NCI-H526 (cell line): ENCODE measurements around the gene TGFB2.

Source experiments
- DNase-seq, 2 experiments: peaks; one replicate each; lab custom pipeline; 2025; lab: John Stamatoyannopoulos, UW

The TGFB2 gene

GRCh38 chr1:218426343-218426657 is 81.2 kb downstream of the TGFB2 start:
- DNase-seq: no peak

GRCh38 chr1:218429301-218429700 is 84.2 kb downstream of the TGFB2 start:
- DNase-seq: no peak

GRCh38 chr1:218430346-218430745 is 85.2 kb downstream of the TGFB2 start:
- no peak for DNase-seq

GRCh38 chr1:218430822-218431221 is 85.7 kb downstream of the TGFB2 start:
- no peak for DNase-seq

- DNase-seq: no peak
Observed at GRCh38 chr1:218431476-218431875, 86.3 kb downstream of the TGFB2 start.

GRCh38 chr1:218433744-218434143 is 88.6 kb downstream of the TGFB2 start:
- no peak for DNase-seq

GRCh38 chr1:218435528-218435927 is 90.4 kb downstream of the TGFB2 start:
- DNase-seq: no peak

- no peak for DNase-seq
Observed at GRCh38 chr1:218436346-218436745, 91.2 kb downstream of the TGFB2 start.

- no peak for DNase-seq
Observed at GRCh38 chr1:218436997-218437396, 91.9 kb downstream of the TGFB2 start.

GRCh38 chr1:218439541-218440295 is 94.6 kb downstream of the TGFB2 start:
- no peak for DNase-seq

GRCh38 chr1:218443255-218443654 is 98.1 kb downstream of the TGFB2 start:
- DNase-seq: no peak

- no peak for DNase-seq
Observed at GRCh38 chr1:218444173-218444572, 99.0 kb downstream of the TGFB2 start.

GRCh38 chr1:218444588-218444987 is 99.5 kb downstream of the TGFB2 start:
- no peak for DNase-seq

GRCh38 chr1:218447010-218447689 is 102.0 kb downstream of the TGFB2 start:
- no peak for DNase-seq

GRCh38 chr1:218451415-218451814 is 106.3 kb downstream of the TGFB2 start:
- DNase-seq: no peak

- no peak for DNase-seq
Observed at GRCh38 chr1:218454700-218455282, 109.7 kb downstream of the TGFB2 start.

- DNase-seq: no peak
Observed at GRCh38 chr1:218456444-218456843, 111.3 kb downstream of the TGFB2 start.

GRCh38 chr1:218459450-218459849 is 114.3 kb downstream of the TGFB2 start:
- DNase-seq: no peak

GRCh38 chr1:218459878-218460711 is 115.0 kb downstream of the TGFB2 start:
- DNase-seq: no peak

GRCh38 chr1:218461351-218461750 is 116.2 kb downstream of the TGFB2 start:
- DNase-seq: no peak

GRCh38 chr1:218462116-218462515 is 117.0 kb downstream of the TGFB2 start:
- no peak for DNase-seq

- no peak for DNase-seq
Observed at GRCh38 chr1:218462587-218462986, 117.5 kb downstream of the TGFB2 start.
